Activated naive CD4-positive, alpha-beta T cell (primary cell): ENCODE measurements around the gene IL32.

Source experiments
- DNase-seq, 4 experiments: peaks; one replicate each; lab custom pipeline; 2025; lab: John Stamatoyannopoulos, UW

The IL32 gene

GRCh38 chr16:3065069-3065741 is at the start of gene IL32:
IL32 (plus strand) TSS chr16:3065640; CDS start chr16:3065812, 172 bp downstream.
- peak in 2 of 4 experiments; percentile 42 to 47 for DNase-seq

- no peak for DNase-seq
Measured at GRCh38 chr16:3015865-3016521, 49.4 kb upstream of the IL32 start.

DNA sequence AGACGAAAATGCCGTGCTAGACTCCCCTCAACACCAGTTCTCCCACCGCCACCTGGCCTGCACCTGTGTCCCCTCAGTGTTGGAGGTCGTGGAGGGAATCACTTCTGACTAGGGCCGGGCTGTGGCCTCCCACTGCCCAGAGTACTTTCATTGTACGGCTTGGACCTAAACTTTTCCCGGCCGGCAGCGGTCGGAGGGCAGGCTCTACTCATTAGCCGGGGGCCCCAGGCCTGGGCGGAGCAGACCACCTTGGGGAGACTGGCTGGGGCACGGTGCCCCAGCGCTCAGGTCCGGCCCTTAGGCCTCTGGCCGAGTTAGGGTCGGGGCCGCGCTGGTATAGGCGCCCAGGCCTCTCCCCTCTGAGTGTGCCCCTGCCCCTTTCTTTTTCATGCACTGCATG is 48.1 kb upstream of the IL32 start:
- DNase-seq = no peak

DNA sequence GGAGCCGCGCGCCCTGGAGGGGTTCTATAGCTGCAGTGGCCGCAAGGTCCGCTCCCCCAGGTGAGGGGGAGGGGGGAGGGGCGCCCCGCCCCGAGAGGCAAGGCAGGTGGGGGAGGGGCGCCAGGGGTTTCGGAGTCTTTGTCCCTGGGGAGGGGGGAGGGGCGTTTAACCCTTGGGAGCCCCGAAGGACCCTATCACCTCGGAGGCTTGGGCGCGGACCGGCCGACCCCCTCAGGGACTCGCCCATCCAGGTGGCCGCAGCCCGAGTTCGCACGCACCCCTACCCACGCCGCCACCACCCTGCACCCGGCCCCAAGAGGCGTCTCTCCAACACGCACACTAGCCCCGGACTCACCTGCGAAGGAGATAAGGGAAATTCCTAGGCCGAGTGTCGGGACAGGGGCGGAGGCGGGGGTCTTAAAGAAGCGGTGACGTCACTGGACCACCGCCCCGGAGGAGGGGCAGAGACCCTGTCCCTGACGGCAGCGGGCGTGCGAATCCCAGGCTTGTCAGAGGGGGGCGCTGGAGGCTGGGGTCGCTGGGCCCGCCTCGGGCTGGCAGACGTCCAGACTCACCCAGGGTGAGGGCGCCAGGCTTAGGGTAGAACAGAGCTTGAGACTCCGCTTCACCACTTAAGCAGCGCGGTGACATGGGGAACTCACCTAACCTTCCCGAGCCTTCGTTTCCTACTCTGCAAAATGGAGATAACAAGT is 47.5 kb upstream of the IL32 start, which contains the start of gene CLDN6:
CLDN6 (minus strand) TSS at position 390 of the 713 bp plus-strand sequence. CDS start 2,162 bp downstream, outside the sequence.
- no peak for DNase-seq

GRCh38 chr16:3019594-3020246 is 45.7 kb upstream of the IL32 start:
- DNase-seq = no peak

GRCh38 chr16:3020247-3020603 is 45.2 kb upstream of the IL32 start, which contains the start of gene TNFRSF12A:
TNFRSF12A (plus strand) TSS chr16:3020368; CDS start chr16:3020398, 30 bp downstream.
- DNase-seq = peak in 2 of 4 experiments; percentile 18 to 39

DNA sequence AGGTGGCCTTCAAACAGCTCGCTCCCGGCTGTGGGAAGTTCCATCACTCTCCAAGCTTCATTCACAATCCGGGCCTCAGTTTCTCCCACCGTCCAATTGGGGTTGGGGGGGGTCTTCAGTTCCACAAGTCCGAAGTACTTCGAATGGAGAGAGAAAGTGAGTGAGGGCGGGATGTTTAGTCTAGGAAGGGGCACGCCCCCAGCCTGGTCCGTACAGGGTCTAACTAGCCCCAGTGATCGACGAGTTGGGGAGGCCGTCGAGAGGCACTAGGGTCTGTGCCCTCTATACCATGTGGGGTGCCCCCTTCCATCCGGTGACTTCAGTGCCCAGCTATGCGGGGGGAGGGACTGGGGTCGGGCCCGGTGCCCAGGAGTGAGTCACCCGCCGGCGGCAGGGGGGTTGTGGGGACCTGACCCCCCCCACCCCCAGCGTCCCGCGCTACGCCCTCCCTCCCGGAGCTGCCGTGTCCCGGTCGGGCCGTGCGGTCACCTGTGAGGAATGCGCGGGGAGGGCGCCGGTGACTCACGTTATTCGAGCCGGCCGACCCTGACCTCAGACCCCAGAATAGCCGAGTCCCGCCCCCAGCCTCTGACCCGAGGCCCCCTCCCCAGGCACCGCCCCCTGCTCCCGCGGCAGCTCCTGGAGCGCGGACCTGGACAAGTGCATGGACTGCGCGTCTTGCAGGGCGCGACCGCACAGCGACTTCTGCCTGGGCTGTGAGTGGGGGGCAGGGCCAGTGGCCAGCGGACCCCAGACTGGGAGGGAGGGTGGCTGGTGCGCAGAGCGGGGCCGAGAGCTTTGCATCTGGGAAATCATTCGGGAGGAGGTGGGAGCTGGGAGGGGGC is 44.6 kb upstream of the IL32 start:
- DNase-seq = peak in 2 of 4 experiments; percentile 25 to 58

GRCh38 chr16:3021449-3022207 is 43.8 kb upstream of the IL32 start:
- DNase-seq = peak; percentile 27 to 62 (median 46)

GRCh38 chr16:3022208-3022683 is 43.2 kb upstream of the IL32 start:
- DNase-seq = peak; percentile 55 to 76 (median 62)

- DNase-seq = no peak
Measured at GRCh38 chr16:3022684-3023414, 42.6 kb upstream of the IL32 start.

DNA sequence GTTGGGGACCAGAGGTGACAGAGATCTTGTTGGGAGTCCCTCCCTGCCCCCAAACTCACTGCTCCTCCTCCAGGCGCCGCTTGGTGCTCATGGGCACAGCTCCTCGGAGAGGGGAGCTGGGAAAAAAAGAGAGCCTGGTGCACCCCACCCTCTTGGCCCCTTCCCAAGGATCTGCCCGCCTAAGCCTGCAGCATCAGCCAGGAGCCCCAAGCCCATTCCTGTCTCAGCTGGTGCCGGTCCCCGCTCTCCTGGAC is 42.1 kb upstream of the IL32 start:
- DNase-seq = no peak

DNA sequence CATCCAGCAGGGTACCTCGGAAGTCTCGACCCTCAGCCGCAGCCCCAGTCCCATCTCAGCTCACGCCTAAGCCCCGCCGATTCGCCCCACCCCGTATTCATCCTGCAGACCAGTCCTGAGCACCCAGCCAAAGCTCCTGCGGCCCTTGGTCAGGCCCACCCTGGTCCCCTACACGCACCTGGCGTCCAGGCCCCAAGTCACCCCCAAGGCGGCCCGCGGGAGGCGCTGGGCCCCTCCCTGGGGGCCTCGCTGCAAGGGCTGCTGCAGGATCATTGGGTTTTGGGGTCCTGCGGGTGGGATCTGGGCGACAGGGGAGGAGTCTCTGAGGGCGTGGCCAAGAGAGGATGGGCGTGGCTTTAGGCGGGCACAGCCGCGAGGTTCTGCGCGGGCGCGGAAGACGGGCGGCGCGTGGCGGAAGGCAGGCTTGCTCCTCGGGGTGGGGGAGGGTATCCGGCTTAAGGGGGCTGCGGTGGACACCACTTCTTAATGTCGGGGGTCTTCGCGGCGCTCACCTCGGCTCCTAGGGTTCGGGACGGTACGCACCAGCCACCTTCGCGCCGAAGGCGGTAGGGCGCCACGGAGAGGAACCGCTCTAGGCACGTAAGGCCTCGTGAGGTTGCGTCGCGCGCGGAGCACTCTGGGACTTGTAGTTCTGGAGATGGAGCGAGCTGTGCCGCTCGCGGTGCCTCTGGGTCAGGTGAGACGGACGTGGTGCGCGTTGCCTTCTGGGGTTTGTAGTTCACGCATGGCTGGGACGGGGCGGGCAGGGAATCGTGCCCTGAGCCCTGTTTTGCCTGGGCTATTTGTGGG is 41.6 kb upstream of the IL32 start, which contains the start of the genes HCFC1R1 and THOC6:
HCFC1R1 (minus strand) TSS at position 274 of the 810 bp plus-strand sequence; CDS start at position 273, 1 bp downstream.
THOC6 (plus strand) TSS at position 367 of the 810 bp plus-strand sequence; CDS start at position 659, 292 bp downstream.
- DNase-seq = peak; percentile 85 to 95 (median 90)

GRCh38 chr16:3025032-3026002 is 40.1 kb upstream of the IL32 start:
- DNase-seq = no peak

DNA sequence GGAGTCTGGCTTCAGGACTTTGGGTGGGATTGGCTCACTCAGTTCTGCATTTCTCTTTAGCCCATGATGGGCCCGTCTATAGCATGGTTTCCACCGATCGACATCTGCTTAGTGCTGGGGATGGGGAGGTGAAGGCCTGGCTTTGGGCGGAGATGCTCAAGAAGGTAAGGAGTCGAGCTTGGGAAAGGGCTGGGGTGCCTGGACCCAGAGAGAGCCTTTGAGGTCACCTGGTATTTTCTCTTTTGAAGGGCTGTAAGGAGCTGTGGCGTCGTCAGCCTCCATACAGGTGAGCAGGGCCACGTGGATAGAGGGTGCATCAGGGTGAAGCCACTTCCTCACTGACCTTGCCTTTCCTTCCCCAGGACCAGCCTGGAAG is 39.4 kb upstream of the IL32 start:
- no peak for DNase-seq

DNA sequence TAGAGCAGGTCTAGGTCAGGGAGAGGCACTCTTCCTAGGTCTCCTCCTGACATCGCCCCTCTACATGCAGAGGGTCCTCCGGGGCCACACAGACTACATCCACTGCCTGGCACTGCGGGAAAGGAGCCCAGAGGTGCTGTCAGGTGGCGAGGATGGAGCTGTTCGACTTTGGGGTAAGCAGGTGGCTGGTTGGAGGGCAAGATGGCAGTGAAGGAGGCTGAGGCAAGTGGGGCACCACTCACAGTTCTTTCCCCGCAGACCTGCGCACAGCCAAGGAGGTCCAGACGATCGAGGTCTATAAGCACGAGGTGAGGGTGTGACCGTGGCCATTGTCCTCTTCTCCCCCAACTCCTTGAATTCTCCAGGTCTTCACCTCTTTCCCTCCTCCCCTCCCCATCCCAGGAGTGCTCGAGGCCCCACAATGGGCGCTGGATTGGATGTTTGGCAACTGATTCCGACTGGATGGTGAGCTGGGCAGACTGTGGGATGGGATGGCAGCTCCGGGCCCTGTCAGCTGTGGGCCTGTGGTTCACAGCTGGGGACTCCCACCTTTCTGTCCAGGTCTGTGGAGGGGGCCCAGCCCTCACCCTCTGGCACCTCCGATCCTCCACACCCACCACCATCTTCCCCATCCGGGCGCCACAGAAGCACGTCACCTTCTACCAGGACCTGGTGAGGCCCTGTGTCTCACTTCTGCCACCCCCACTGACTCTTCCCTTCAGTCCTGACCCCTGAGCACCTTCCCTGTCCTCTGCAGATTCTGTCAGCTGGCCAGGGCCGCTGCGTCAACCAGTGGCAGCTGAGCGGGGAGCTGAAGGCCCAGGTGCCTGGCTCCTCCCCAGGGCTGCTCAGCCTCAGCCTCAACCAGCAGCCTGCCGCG is 38.6 kb upstream of the IL32 start:
- no peak for DNase-seq

DNA sequence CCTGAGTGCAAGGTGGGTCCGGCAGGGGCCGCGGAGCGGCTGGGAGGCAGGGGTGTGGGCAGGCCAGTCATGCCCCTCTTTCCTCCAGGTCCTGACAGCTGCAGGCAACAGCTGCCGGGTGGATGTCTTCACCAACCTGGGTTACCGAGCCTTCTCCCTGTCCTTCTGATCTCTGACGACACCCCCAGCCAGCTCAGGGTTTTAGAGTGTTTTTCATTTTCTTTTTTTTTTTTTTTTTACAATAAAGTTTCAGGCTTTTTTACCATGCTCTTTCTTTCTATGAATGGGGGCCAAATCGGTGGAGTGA is 38.0 kb upstream of the IL32 start:
- no peak for DNase-seq
